Lung (tissue), 12 donors: ENCODE measurements around the gene RABGAP1L. TPM values are rescaled to one million over a fixed set of nuclear protein-coding genes. Genes with fewer than 3 reads are reported as not detected.

ENCODE experiments used
- ATAC-seq: fragments of 200-7000 bp; cut with Tn5 transposase; one replicate; pipeline ENCODE4 v1.9.1; 2020; ENCODE audit warnings: moderate number of reproducible peaks; ENCODE audit not compliant: insufficient read depth, low FRiP score
- DNase-seq, 3 donors: peaks; one replicate each; pipeline ENCODE4 v3.0.0-alpha.2; 2013 to 2017
- H3K27ac ChIP-seq, 2 donors: one replicate each; pipeline ENCODE4 v1.5.1; 2013; ENCODE audit warnings: mild to moderate bottlenecking in 2 of 2, moderate library complexity in 2 of 2, control low read depth in 1 of 2, inconsistent platforms in 1 of 2, low read depth in 1 of 2, low read length in 1 of 2
- H3K27me3 ChIP-seq, 3 donors: one replicate each; pipeline ENCODE4 v1.5.1; 2013; ENCODE audit warnings: low read length in 2 of 3; ENCODE audit not compliant: control insufficient read depth in 3 of 3, insufficient read depth in 3 of 3
- H3K36me3 ChIP-seq, 4 donors: one replicate each; pipeline ENCODE4 v1.5.1; 2013; ENCODE audit warnings: low read length in 4 of 4, mild to moderate bottlenecking in 1 of 4, moderate library complexity in 1 of 4; ENCODE audit not compliant: control insufficient read depth in 4 of 4, insufficient read depth in 4 of 4
- H3K4me1 ChIP-seq, 5 donors: one replicate each; pipeline ENCODE4 v1.5.1; 2013; ENCODE audit warnings: low read length in 5 of 5, mild to moderate bottlenecking in 2 of 5, moderate library complexity in 1 of 5; ENCODE audit not compliant: control insufficient read depth in 5 of 5, insufficient read depth in 5 of 5
- H3K4me3 ChIP-seq: one replicate; pipeline ENCODE4 v1.5.1; 2013; ENCODE audit warnings: mild to moderate bottlenecking, control low read depth, moderate library complexity
- H3K9ac ChIP-seq, 2 donors: one replicate each; pipeline ENCODE4 v1.5.1; 2013; ENCODE audit warnings: low read length in 2 of 2, control low read depth in 1 of 2; ENCODE audit not compliant: insufficient read depth in 1 of 2
- H3K9me3 ChIP-seq, 4 donors: one replicate each; pipeline ENCODE4 v1.5.1; 2013; ENCODE audit warnings: low read length in 3 of 4, mild to moderate bottlenecking in 1 of 4, moderate library complexity in 1 of 4; ENCODE audit not compliant: control insufficient read depth in 4 of 4, insufficient read depth in 3 of 4
- WGBS, 2 donors: extraction: QIAGEN DNeasy Blood & Tissue Kit; methylation state at CpG; one replicate each; pipeline ENCODE4 v1.1.7; 2013; 5-methylcytosine and 5-hydroxymethylcytosine counted together
- polyA plus RNA-seq, 2 donors: library from polyadenylated mRNA; stranded (reverse); fragments of 200-250 nt; gene quantifications; one replicate each; pipeline ENCODE4 v1.2.1, GENCODE V29; 2013
- total RNA-seq, 2 donors: library from RNA; depleted of rRNA in 1 of 2; stranded (reverse); fragments of >200 nt in 1 of 2; gene quantifications; one replicate each; pipeline ENCODE4 v1.2.1, GENCODE V29; 2014 to 2021
- TF ChIP-seq, protein P1 (sequence below): IDR thresholded peaks from 2 replicates; pipeline ENCODE4 v1.5.1; 2012; ENCODE audit warnings: mild to moderate bottlenecking; ENCODE audit errors: control extremely low read depth, extremely low read depth
- donor health status: control.
- donor health status: control.
- donor health status: Bipolar disorder and iron deficiency.
- donor health status: healthy.
- donor health status: DM: yes; HTN: yes; CAD: no.

RABGAP1L gene
- total and polyA plus RNA-seq, 4 donors, result 16.0 to 123 (median 44.5) TPM

GRCh38 chr1:174656409-174657059 lies 497.2 kb downstream of the RABGAP1L start:
- no peaks in the 10 kb centered on the region for H3K27me3 ChIP-seq
- WGBS, 2 donors, result 88 to 96% methylated on average over 1 of the region's 1 CpG
- TF ChIP-seq, protein P1, sequence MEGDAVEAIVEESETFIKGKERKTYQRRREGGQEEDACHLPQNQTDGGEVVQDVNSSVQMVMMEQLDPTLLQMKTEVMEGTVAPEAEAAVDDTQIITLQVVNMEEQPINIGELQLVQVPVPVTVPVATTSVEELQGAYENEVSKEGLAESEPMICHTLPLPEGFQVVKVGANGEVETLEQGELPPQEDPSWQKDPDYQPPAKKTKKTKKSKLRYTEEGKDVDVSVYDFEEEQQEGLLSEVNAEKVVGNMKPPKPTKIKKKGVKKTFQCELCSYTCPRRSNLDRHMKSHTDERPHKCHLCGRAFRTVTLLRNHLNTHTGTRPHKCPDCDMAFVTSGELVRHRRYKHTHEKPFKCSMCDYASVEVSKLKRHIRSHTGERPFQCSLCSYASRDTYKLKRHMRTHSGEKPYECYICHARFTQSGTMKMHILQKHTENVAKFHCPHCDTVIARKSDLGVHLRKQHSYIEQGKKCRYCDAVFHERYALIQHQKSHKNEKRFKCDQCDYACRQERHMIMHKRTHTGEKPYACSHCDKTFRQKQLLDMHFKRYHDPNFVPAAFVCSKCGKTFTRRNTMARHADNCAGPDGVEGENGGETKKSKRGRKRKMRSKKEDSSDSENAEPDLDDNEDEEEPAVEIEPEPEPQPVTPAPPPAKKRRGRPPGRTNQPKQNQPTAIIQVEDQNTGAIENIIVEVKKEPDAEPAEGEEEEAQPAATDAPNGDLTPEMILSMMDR, result no peak
- H3K9ac ChIP-seq, result no peak overlapping the region
- H3K27ac ChIP-seq, result no peak overlapping the region
- H3K36me3 ChIP-seq, result no peaks in the 10 kb centered on the region
- H3K4me1 ChIP-seq, result peaks cover 0 to 30% (median 9%) of the 10 kb centered on the region in 5 donors
- peaks cover 0 to 4% (median 0%) of the 10 kb centered on the region in 4 donors for H3K9me3 ChIP-seq
- ATAC-seq (no peak), DNase-seq (no peak)
- H3K4me3 ChIP-seq, result no peak overlapping the region

- Histone ChIP-seq H3K36me3 (no peaks in the 10 kb centered on the region), H3K27ac (no peak overlapping the region), H3K4me1 (peaks cover 0 to 28% (median 9%) of the 10 kb centered on the region in 5 donors), H3K9me3 (peaks cover 0 to 4% (median 0%) of the 10 kb centered on the region in 4 donors), H3K9ac (no peak overlapping the region), H3K4me3 (no peak overlapping the region), H3K27me3 (no peaks in the 10 kb centered on the region)
- ATAC-seq, result no peak
- DNase-seq, result no peak
- TF ChIP-seq, protein P1, result no peak
These were observed 498.1 kb downstream of the RABGAP1L start for GRCh38 chr1:174657411-174657810.

- TF ChIP-seq, protein P1, result no peak
- peaks cover 0 to 23% (median 6%) of the 10 kb centered on the region in 5 donors for H3K4me1 ChIP-seq
- ATAC-seq (no peak), DNase-seq (no peak)
- H3K27ac ChIP-seq, result no peak overlapping the region
- H3K9me3 ChIP-seq, result peaks cover 0 to 4% (median 0%) of the 10 kb centered on the region in 4 donors
- 65 to 92% methylated on average over 1 of the region's 1 CpG for WGBS, 2 donors
- no peaks in the 10 kb centered on the region for H3K36me3 ChIP-seq
- no peak overlapping the region for H3K9ac ChIP-seq
- H3K27me3 ChIP-seq, result no peaks in the 10 kb centered on the region
- no peak overlapping the region for H3K4me3 ChIP-seq
These were observed 498.6 kb downstream of the RABGAP1L start for GRCh38 chr1:174657893-174658292.

DNA sequence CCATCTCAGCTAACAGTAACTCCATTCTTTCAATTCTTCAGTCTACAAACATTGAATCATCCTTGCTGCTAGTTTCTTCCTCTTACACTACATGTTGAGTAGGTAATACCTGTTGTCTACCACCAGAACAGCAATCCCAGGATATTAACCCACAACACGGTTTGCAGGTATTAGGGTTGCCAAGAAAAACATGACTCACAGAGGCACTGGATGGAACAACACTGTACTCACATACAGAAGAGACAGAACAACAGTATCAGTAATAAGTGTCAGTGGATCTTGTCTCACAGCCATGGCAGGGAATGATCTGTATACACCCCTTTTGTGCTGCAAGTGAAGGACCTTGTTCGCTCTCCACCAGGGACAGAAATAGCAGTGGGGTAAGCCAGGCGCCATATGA lies 500.5 kb downstream of the RABGAP1L start:
- ATAC-seq (no peak), DNase-seq (no peak)
- Histone ChIP-seq H3K4me3 (no peak overlapping the region), H3K27me3 (no peaks in the 10 kb centered on the region), H3K9me3 (peaks cover 0 to 4% (median 0%) of the 10 kb centered on the region in 4 donors), H3K9ac (no peak overlapping the region), H3K36me3 (no peaks in the 10 kb centered on the region), H3K4me1 (peaks cover 0 to 6% (median 0%) of the 10 kb centered on the region in 5 donors), H3K27ac (no peak overlapping the region)
- TF ChIP-seq, protein P1, result no peak
- WGBS, 2 donors, result 93% methylated on average over 3 of the region's 3 CpGs
